ENCODE results near the gene GTF2H1.
"Not testable (repeated sequence)": the region's sequence is repeated elsewhere in the genome, so short reads cannot be mapped to it uniquely, and the experiment has no call there.

DNA sequence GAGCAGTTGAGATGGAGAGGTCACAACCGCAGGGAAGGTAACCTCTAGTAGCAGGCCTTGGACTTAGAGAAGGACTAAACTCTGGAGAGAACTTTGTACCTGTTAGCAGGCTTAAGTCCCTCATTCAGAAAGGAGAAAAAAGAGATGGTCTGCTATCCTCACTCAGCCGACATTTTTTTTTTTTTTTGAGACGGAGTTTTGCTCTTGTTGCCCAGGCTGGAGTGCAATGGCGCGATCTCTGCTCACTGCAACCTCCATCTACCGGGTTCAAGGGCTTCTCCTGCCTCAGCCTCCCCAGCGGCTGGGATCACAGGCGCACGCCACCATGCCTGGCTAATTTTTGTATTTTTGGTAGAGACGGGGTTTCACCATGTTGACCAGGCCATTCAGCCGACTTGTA is 1.5 kb downstream of the GTF2H1 start:
- not testable (repeated sequence) for TF ChIP-seq MXI1 (IDR thresholded peaks at IDR 0.05; ENCODE audit: low read depth, low read length)
- TF ChIP-seq, protein P1, sequence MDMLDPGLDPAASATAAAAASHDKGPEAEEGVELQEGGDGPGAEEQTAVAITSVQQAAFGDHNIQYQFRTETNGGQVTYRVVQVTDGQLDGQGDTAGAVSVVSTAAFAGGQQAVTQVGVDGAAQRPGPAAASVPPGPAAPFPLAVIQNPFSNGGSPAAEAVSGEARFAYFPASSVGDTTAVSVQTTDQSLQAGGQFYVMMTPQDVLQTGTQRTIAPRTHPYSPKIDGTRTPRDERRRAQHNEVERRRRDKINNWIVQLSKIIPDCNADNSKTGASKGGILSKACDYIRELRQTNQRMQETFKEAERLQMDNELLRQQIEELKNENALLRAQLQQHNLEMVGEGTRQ (IDR thresholded peaks at IDR 0.05; ENCODE audit: borderline replicate concordance, low read depth, low read length): not testable (repeated sequence)

Data from SK-N-SH (cell line).